HCT116 (cell line): ENCODE data around the gene DRAXIN. TPM values are rescaled to one million over a fixed set of nuclear protein-coding genes. Genes with fewer than 3 reads are reported as not detected.
A peak's percentile ranks its signal among the peaks of the same experiment; 100 is the strongest.

Source experiments
- ATAC-seq: fragments of 200-7000 bp; cut with Tn5 transposase; 2 replicates; pipeline ENCODE4 v1.9.1; 2020; ENCODE audit warnings: mild to moderate bottlenecking, moderate library complexity
- BruUV-seq: library from RNA; stranded (reverse); fragments of 400-500 nt; replicated peaks from 2 replicates; lab custom pipeline; 2021; lab: Mats Ljungman, UMichigan
- CTCF ChIA-PET: fragments of 300-600 bp; sonication (Branson Sonifier 250); formaldehyde crosslinking; loops from one replicate; lab custom pipeline; 2021; ENCODE audit warnings: antibody characterized with exemption; lab: Charles Lee
- POLR2A ChIA-PET: fragments of 300-600, 350-600 bp; sonication (Branson Sonifier 250); formaldehyde crosslinking; loops from one replicate; lab custom pipeline; 2021; ENCODE audit warnings: antibody characterized with exemption; lab: Charles Lee
- RAD21 ChIA-PET, 2 experiments: fragments of 300-600 bp; sonication (Branson Sonifier 250); formaldehyde crosslinking; loops; one replicate each; lab custom pipeline; 2023; ENCODE audit warnings: low total read pairs in 2 of 2; ENCODE audit not compliant: uncharacterized antibody in 2 of 2, unreplicated experiment in 2 of 2, low non-redundant PET in 1 of 2; lab: Charles Lee
- DNase-seq: peaks from one replicate; pipeline ENCODE4 v3.0.0-alpha.2; 2010; ENCODE audit warnings: low read depth, low spot score
- H2AFZ ChIP-seq: fragments of 200-600 bp; shearing (Covaris generic), sonication (generic); 2 replicates; pipeline ENCODE4 v1.6.1; 2017; ENCODE audit warnings: low read depth, mixed run types, mixed read lengths, antibody characterized with exemption, low read length; ENCODE audit not compliant: poor library complexity, severe bottlenecking
- H3K27ac ChIP-seq: 2 replicates; pipeline ENCODE4 v1.5.1; 2012; ENCODE audit warnings: low read depth, low read length
- H3K27me3 ChIP-seq: fragments of 200-600 bp; sonication (generic); 2 replicates; pipeline ENCODE4 v1.6.1; 2016; ENCODE audit warnings: mixed run types, low read length, mixed read lengths; ENCODE audit not compliant: insufficient read depth
- H3K36me3 ChIP-seq, 2 experiments: fragments of 200-500 bp in 1 of 2; fragments of 200-600 bp in 1 of 2; sonication (Bioruptor generic) in 1 of 2; sonication (generic) in 1 of 2; 2 replicates each; pipeline versions ENCODE4 v1.5.1 to v1.6.1; 2014 to 2016; ENCODE audit warnings: low read length in 2 of 2, inconsistent platforms in 1 of 2, mixed read lengths in 1 of 2, mixed run types in 1 of 2; ENCODE audit not compliant: insufficient read depth in 2 of 2, control insufficient read depth in 1 of 2
- H3K4me1 ChIP-seq, 2 experiments: fragments of 200-600 bp in 1 of 2; sonication (generic) in 1 of 2; 2 replicates each; pipeline versions ENCODE4 v1.5.1 to v1.6.1; 2012 to 2017; ENCODE audit warnings: low read length in 2 of 2, inconsistent platforms in 1 of 2, mild to moderate bottlenecking in 1 of 2, mixed read lengths in 1 of 2, mixed run types in 1 of 2, moderate library complexity in 1 of 2; ENCODE audit not compliant: insufficient read depth in 2 of 2, control insufficient read depth in 1 of 2
- H3K4me2 ChIP-seq: fragments of 200-600 bp; sonication (generic); 2 replicates; pipeline ENCODE4 v1.6.1; 2017; ENCODE audit warnings: mixed run types, low read length, mixed read lengths
- H3K4me3 ChIP-seq, 2 experiments: fragments of 200-600 bp in 1 of 2; sonication (generic) in 1 of 2; replicated peaks in 1 of 2; 2 replicates each; pipeline ENCODE4 v1.5.1; 2011 to 2016; ENCODE audit warnings: low read length in 2 of 2, control low read depth in 1 of 2, low read depth in 1 of 2, mild to moderate bottlenecking in 1 of 2, mixed read lengths in 1 of 2, mixed run types in 1 of 2
- H3K79me2 ChIP-seq: fragments of 200-600 bp; sonication (generic); 2 replicates; pipeline ENCODE4 v1.6.1; 2017; ENCODE audit warnings: mild to moderate bottlenecking, mixed run types, low read length, moderate library complexity, mixed read lengths; ENCODE audit not compliant: insufficient read depth
- H3K9ac ChIP-seq: fragments of 200-600 bp; sonication (generic); 2 replicates; pipeline ENCODE4 v1.6.1; 2016; ENCODE audit warnings: low read length, mixed read lengths
- H3K9me2 ChIP-seq: fragments of 200-600 bp; sonication (generic), shearing (Covaris generic); 2 replicates; pipeline ENCODE4 v1.6.1; 2017; ENCODE audit warnings: mixed run types, mild to moderate bottlenecking, moderate library complexity; ENCODE audit not compliant: insufficient read depth
- H3K9me3 ChIP-seq, 2 experiments: fragments of 200-500 bp in 1 of 2; fragments of 200-600 bp in 1 of 2; sonication (Bioruptor generic) in 1 of 2; sonication (generic) in 1 of 2; 2 replicates each; pipeline ENCODE4 v1.6.1; 2014 to 2017; ENCODE audit warnings: low read length in 2 of 2, mixed read lengths in 2 of 2, inconsistent platforms in 1 of 2, low read depth in 1 of 2, mild to moderate bottlenecking in 1 of 2, mixed run types in 1 of 2, moderate library complexity in 1 of 2; ENCODE audit not compliant: control insufficient read depth in 1 of 2, insufficient read depth in 1 of 2
- H4K20me1 ChIP-seq: fragments of 200-600 bp; sonication (generic), shearing (Covaris generic); 2 replicates; pipeline ENCODE4 v1.6.1; 2017; ENCODE audit warnings: mixed run types, mild to moderate bottlenecking, moderate library complexity; ENCODE audit not compliant: insufficient read depth
- JUND ChIP-seq: IDR thresholded peaks from 2 replicates; pipeline ENCODE4 v1.6.1; 2012
- POLR2A ChIP-seq: IDR thresholded peaks from 2 replicates; pipeline ENCODE4 v1.7.0; 2011; ENCODE audit warnings: borderline replicate concordance; ENCODE audit not compliant: insufficient read depth, insufficient read length; ENCODE audit errors: extremely low read depth
- ZFX ChIP-seq: fragments of 450-650 bp; IDR thresholded peaks from 2 replicates; pipeline ENCODE4 v1.6.1; 2017
- intact Hi-C: fragments of 100-400 bp; cut with micrococcal nuclease; formaldehyde crosslinking; loops from 2 replicates; pipeline ENCODE4 v1.10.0; 2022
- total RNA-seq: library from RNA; stranded (reverse); gene quantifications from one replicate; pipeline ENCODE4 v1.2.1, GENCODE V29; 2021; ENCODE audit not compliant: unreplicated experiment
- TF ChIP-seq, protein P1 (sequence below): IDR thresholded peaks from 2 replicates; pipeline ENCODE4 v1.6.1; 2012; ENCODE audit warnings: low read depth
- TF ChIP-seq, protein P2 (sequence below): IDR thresholded peaks from 2 replicates; pipeline ENCODE4 v1.6.1; 2011; ENCODE audit warnings: mild to moderate bottlenecking, low read length, moderate library complexity; ENCODE audit not compliant: insufficient replicate concordance; ENCODE audit errors: extremely low read depth

The DRAXIN gene
- total RNA-seq, 1 experiment from 2014 or later = 0.47 TPM

GRCh38 chr1:11733306-11733705, 41.8 kb downstream of the DRAXIN start:
- RAD21 ChIA-PET = no interaction called here
- intact Hi-C loops = no loop called here
- POLR2A ChIA-PET = no interaction called here
- DNase-seq (no peak), ATAC-seq (no peak)
- Histone ChIP-seq H3K4me1 (peaks cover 14 to 38% of the 10 kb centered on the region in 2 experiments), H2AFZ (no peak overlapping the region), H3K9me2 (no peaks in the 10 kb centered on the region), H3K4me2 (0 out of 2 replicates have a peak overlapping the region, but pooled peaks have one; percentile 70), H3K27ac (no peak overlapping the region), H3K27me3 (no peaks in the 10 kb centered on the region), H3K9ac (no peak overlapping the region), H3K4me3 (no peak overlapping the region), H3K79me2 (peaks cover 4% of the 10 kb centered on the region), H3K9me3 (no peaks in the 10 kb centered on the region), H4K20me1 (no peaks in the 10 kb centered on the region), H3K36me3 (no peaks in the 10 kb centered on the region)
- CTCF ChIA-PET = no interaction called here
- BruUV-seq = no TSS peak
- TF ChIP-seq ZFX = no peak
- TF ChIP-seq, protein P1, sequence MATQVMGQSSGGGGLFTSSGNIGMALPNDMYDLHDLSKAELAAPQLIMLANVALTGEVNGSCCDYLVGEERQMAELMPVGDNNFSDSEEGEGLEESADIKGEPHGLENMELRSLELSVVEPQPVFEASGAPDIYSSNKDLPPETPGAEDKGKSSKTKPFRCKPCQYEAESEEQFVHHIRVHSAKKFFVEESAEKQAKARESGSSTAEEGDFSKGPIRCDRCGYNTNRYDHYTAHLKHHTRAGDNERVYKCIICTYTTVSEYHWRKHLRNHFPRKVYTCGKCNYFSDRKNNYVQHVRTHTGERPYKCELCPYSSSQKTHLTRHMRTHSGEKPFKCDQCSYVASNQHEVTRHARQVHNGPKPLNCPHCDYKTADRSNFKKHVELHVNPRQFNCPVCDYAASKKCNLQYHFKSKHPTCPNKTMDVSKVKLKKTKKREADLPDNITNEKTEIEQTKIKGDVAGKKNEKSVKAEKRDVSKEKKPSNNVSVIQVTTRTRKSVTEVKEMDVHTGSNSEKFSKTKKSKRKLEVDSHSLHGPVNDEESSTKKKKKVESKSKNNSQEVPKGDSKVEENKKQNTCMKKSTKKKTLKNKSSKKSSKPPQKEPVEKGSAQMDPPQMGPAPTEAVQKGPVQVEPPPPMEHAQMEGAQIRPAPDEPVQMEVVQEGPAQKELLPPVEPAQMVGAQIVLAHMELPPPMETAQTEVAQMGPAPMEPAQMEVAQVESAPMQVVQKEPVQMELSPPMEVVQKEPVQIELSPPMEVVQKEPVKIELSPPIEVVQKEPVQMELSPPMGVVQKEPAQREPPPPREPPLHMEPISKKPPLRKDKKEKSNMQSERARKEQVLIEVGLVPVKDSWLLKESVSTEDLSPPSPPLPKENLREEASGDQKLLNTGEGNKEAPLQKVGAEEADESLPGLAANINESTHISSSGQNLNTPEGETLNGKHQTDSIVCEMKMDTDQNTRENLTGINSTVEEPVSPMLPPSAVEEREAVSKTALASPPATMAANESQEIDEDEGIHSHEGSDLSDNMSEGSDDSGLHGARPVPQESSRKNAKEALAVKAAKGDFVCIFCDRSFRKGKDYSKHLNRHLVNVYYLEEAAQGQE = no peak
- TF ChIP-seq, protein P2, sequence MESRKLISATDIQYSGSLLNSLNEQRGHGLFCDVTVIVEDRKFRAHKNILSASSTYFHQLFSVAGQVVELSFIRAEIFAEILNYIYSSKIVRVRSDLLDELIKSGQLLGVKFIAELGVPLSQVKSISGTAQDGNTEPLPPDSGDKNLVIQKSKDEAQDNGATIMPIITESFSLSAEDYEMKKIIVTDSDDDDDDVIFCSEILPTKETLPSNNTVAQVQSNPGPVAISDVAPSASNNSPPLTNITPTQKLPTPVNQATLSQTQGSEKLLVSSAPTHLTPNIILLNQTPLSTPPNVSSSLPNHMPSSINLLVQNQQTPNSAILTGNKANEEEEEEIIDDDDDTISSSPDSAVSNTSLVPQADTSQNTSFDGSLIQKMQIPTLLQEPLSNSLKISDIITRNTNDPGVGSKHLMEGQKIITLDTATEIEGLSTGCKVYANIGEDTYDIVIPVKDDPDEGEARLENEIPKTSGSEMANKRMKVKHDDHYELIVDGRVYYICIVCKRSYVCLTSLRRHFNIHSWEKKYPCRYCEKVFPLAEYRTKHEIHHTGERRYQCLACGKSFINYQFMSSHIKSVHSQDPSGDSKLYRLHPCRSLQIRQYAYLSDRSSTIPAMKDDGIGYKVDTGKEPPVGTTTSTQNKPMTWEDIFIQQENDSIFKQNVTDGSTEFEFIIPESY = no peak
- TF ChIP-seq POLR2A = no peak
- no peak for TF ChIP-seq JUND
